Astrocyte (in vitro differentiated cells and primary cell): Measurements from ENCODE around the gene GPATCH4. TPM values are rescaled to one million over a fixed set of nuclear protein-coding genes. Genes with fewer than 3 reads are reported as not detected.

Experiments
- DNase-seq: peaks from one replicate; pipeline ENCODE4 v3.0.0-alpha.2; 2010; ENCODE audit warnings: low read depth
- FAIRE-seq: peaks from 2 replicates; lab custom pipeline; 2011; peaks lifted over from hg19 to GRCh38; lab: Jason Lieb, UNC
- H2AFZ ChIP-seq: 2 replicates; pipeline ENCODE4 v1.6.0; 2012; ENCODE audit warnings: low read depth, low read length, inconsistent platforms
- H3K27ac ChIP-seq: 2 replicates; pipeline ENCODE4 v1.5.1; 2011; ENCODE audit warnings: low read depth, low read length, inconsistent platforms
- H3K27me3 ChIP-seq: 2 replicates; pipeline ENCODE4 v1.6.0; 2011; ENCODE audit warnings: low read length, inconsistent platforms; ENCODE audit not compliant: insufficient read depth
- H3K36me3 ChIP-seq: 2 replicates; pipeline ENCODE4 v1.5.1; 2011; ENCODE audit warnings: low read length, inconsistent platforms; ENCODE audit not compliant: insufficient read depth
- H3K4me1 ChIP-seq: 2 replicates; pipeline ENCODE4 v1.5.1; 2011; ENCODE audit warnings: low read length, inconsistent platforms; ENCODE audit not compliant: insufficient read depth
- H3K4me2 ChIP-seq: 2 replicates; pipeline ENCODE4 v1.6.0; 2012; ENCODE audit warnings: low read length, inconsistent platforms
- H3K4me3 ChIP-seq: 2 replicates; pipeline ENCODE4 v1.5.1; 2011; ENCODE audit warnings: low read depth, mild to moderate bottlenecking, low read length, inconsistent platforms; ENCODE audit not compliant: insufficient read depth
- H3K79me2 ChIP-seq: 2 replicates; pipeline ENCODE4 v1.6.0; 2012; ENCODE audit warnings: mild to moderate bottlenecking, low read length, inconsistent platforms; ENCODE audit not compliant: insufficient read depth
- H3K9ac ChIP-seq: 2 replicates; pipeline ENCODE4 v1.6.0; 2012; ENCODE audit warnings: mild to moderate bottlenecking, low read length, inconsistent platforms
- H3K9me3 ChIP-seq: 2 replicates; pipeline ENCODE4 v1.5.1; 2012; ENCODE audit warnings: low read depth, mild to moderate bottlenecking, low read length, inconsistent platforms; ENCODE audit not compliant: insufficient read depth
- H4K20me1 ChIP-seq: 2 replicates; pipeline ENCODE4 v1.6.0; 2012; ENCODE audit warnings: low read length, inconsistent platforms; ENCODE audit not compliant: insufficient read depth
- H3K27ac Mint-ChIP-seq: one replicate; pipeline ENCODE4 v1.8.0; 2021; ENCODE audit warnings: mild to moderate bottlenecking, mixed read lengths; ENCODE audit not compliant: unreplicated experiment
- H3K27me3 Mint-ChIP-seq: one replicate; pipeline ENCODE4 v1.8.0; 2021; ENCODE audit warnings: low read depth, mixed read lengths; ENCODE audit not compliant: unreplicated experiment
- H3K36me3 Mint-ChIP-seq: one replicate; pipeline ENCODE4 v1.8.0; 2021; ENCODE audit warnings: low read depth, mixed read lengths; ENCODE audit not compliant: unreplicated experiment
- H3K4me1 Mint-ChIP-seq: one replicate; pipeline ENCODE4 v1.8.0; 2021; ENCODE audit warnings: low read depth, mixed read lengths; ENCODE audit not compliant: unreplicated experiment
- H3K4me3 Mint-ChIP-seq: one replicate; pipeline ENCODE4 v1.8.0; 2021; ENCODE audit warnings: mild to moderate bottlenecking, moderate library complexity, mixed read lengths; ENCODE audit not compliant: unreplicated experiment
- H3K9me3 Mint-ChIP-seq: one replicate; pipeline ENCODE4 v1.8.0; 2021; ENCODE audit warnings: mild to moderate bottlenecking, mixed read lengths; ENCODE audit not compliant: unreplicated experiment
- CTCF ChIP-seq: IDR thresholded peaks from 2 replicates; pipeline ENCODE4 v1.5.1; 2011; ENCODE audit warnings: low read depth, mild to moderate bottlenecking, inconsistent platforms, low read length, moderate library complexity; ENCODE audit not compliant: insufficient read depth
- EZH2 ChIP-seq: IDR thresholded peaks from 2 replicates; pipeline ENCODE4 v1.6.1; 2012; ENCODE audit warnings: mild to moderate bottlenecking, low read length, inconsistent platforms; ENCODE audit not compliant: insufficient read depth
- total RNA-seq: library from RNA; stranded (reverse); gene quantifications from 2 replicates; pipeline ENCODE4 v1.2.1, GENCODE V29; 2021

GPATCH4 gene
- total RNA-seq, 1 donor from 2014 or later, result 22.8 TPM

GRCh38 chr1:156560585-156561163 is 40.6 kb downstream of the GPATCH4 start:
- Histone ChIP-seq H4K20me1 (no peaks in the 10 kb centered on the region), H3K4me2 (no peak overlapping the region), H3K36me3 (peaks cover 40% of the 10 kb centered on the region), H3K27me3 (no peaks in the 10 kb centered on the region), H3K4me3 (no peak overlapping the region), H3K4me1 (no peaks in the 10 kb centered on the region), H3K27ac (no peak overlapping the region), H2AFZ (no peak overlapping the region), H3K79me2 (no peaks in the 10 kb centered on the region), H3K9ac (no peak overlapping the region), H3K9me3 (no peaks in the 10 kb centered on the region)
- peaks cover 13% of the 10 kb centered on the region for H3K27me3 Mint-ChIP-seq
- peaks cover 6% of the 10 kb centered on the region for H3K4me1 Mint-ChIP-seq
- no peak overlapping the region for H3K4me3 Mint-ChIP-seq
- no peak for DNase-seq
- FAIRE-seq, result no peak
- no peak for TF ChIP-seq EZH2
- TF ChIP-seq CTCF, result no peak
- H3K9me3 Mint-ChIP-seq, result peaks cover 3% of the 10 kb centered on the region
- peaks cover 5% of the 10 kb centered on the region for H3K36me3 Mint-ChIP-seq
- no peak overlapping the region for H3K27ac Mint-ChIP-seq

- H3K9me3 ChIP-seq, result no peaks in the 10 kb centered on the region
- peaks cover 33% of the 10 kb centered on the region for H3K36me3 ChIP-seq
- no peak overlapping the region for H2AFZ ChIP-seq
- H4K20me1 ChIP-seq, result no peaks in the 10 kb centered on the region
- H3K27ac ChIP-seq, result no peak overlapping the region
- Mint-ChIP-seq H3K9me3 (peaks cover 3% of the 10 kb centered on the region), H3K27ac (no peak overlapping the region), H3K4me3 (no peak overlapping the region), H3K4me1 (peaks cover 6% of the 10 kb centered on the region), H3K27me3 (peaks cover 12% of the 10 kb centered on the region), H3K36me3 (peaks cover 5% of the 10 kb centered on the region)
- no peak overlapping the region for H3K4me3 ChIP-seq
- no peak overlapping the region for H3K4me2 ChIP-seq
- H3K9ac ChIP-seq, result no peak overlapping the region
- H3K27me3 ChIP-seq, result no peaks in the 10 kb centered on the region
- H3K79me2 ChIP-seq, result no peaks in the 10 kb centered on the region
- no peak for DNase-seq
- H3K4me1 ChIP-seq, result no peaks in the 10 kb centered on the region
- no peak for TF ChIP-seq CTCF
- no peak for TF ChIP-seq EZH2
- FAIRE-seq, result no peak
Observed at GRCh38 chr1:156559797-156560385, 41.4 kb downstream of the GPATCH4 start.

GRCh38 chr1:156559086-156559796 is 42.0 kb downstream of the GPATCH4 start:
- H3K9me3 Mint-ChIP-seq, result peaks cover 3% of the 10 kb centered on the region
- no peak overlapping the region for H3K27ac ChIP-seq
- H3K9me3 ChIP-seq, result no peaks in the 10 kb centered on the region
- H3K27me3 Mint-ChIP-seq, result peaks cover 12% of the 10 kb centered on the region
- FAIRE-seq (no peak), DNase-seq (no peak)
- H3K4me1 ChIP-seq, result no peaks in the 10 kb centered on the region
- no peaks in the 10 kb centered on the region for H3K79me2 ChIP-seq
- H3K27ac Mint-ChIP-seq, result no peak overlapping the region
- no peak for TF ChIP-seq EZH2
- no peak for TF ChIP-seq CTCF
- H3K4me3 Mint-ChIP-seq, result no peak overlapping the region
- H3K36me3 ChIP-seq, result peaks cover 30% of the 10 kb centered on the region
- no peaks in the 10 kb centered on the region for H3K27me3 ChIP-seq
- no peak overlapping the region for H3K4me2 ChIP-seq
- no peak overlapping the region for H2AFZ ChIP-seq
- H4K20me1 ChIP-seq, result no peaks in the 10 kb centered on the region
- peaks cover 5% of the 10 kb centered on the region for H3K36me3 Mint-ChIP-seq
- H3K4me3 ChIP-seq, result no peak overlapping the region
- H3K9ac ChIP-seq, result no peak overlapping the region
- H3K4me1 Mint-ChIP-seq, result peaks cover 6% of the 10 kb centered on the region
